ENCODE measurements around the gene RBM39. TPM values are rescaled to one million over a fixed set of nuclear protein-coding genes. Genes with fewer than 3 reads are reported as not detected.
A peak's percentile ranks its signal among the peaks of the same experiment; 100 is the strongest.

Gene RBM39
- total and polyA plus RNA-seq, 2 of the 13 experiments (the other 11 are each of a cell fraction or from before 2014, with no cell fraction given), result 788 to 920 TPM

DNA sequence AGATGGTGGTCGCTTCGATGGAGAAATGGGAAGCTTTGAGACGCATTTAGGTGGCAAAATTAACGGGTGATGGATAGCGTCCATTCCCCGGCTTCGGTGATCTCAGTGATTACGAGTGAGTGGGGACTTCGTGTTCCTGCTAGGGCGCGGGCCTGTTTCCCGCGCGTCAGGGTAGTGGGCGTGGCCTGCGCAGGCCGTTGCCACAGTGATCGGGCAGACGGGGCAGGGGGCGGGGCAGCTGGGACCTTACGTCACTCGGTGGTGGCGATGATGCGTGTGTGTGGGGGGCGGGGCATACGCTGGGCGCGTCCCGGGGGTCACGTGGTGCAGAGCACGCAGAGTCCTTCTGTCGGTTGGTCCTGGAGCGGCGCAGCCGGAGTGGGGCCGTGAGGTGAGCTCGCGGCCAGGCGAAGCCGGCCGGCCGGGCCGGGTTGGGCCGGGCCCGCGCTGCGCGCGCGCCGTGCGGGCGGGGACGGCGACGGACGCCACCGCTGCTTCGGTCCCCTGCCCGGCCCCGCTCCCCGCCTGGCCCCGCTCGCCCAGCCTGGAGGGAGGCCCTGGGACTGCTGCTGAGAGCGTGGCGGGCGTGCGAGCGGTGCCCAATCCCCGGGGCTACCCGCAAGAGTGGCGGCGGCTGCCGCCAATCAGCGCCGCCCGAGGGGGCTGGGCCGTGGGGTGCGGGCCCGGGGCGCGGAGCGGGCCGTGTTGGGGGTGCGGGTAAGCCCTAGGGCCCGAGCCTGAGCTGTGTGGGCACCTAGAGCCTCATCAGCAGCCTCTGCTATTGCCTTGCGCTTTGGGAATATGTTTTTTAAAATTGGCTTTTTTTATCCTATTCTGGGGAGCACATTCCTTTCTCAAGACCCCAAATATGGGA is 29.9 kb upstream of the RBM39 start, which contains the start of gene PHF20 (continued):
- TF ChIP-seq KDM2A (CRISPR knock-in tag; IDR thresholded peaks at IDR 0.05; ENCODE audit: borderline replicate concordance, low read depth) (peak; percentile 78; the same call in 1 of the 2 replicates), RFX3 (CRISPR knock-in tag; IDR thresholded peaks at IDR 0.05) (peak; percentile 77), ZNF572 (CRISPR knock-in tag; IDR thresholded peaks at IDR 0.05) (peak; percentile 90), ZSCAN21 (CRISPR knock-in tag; IDR thresholded peaks at IDR 0.05; ENCODE audit: borderline replicate concordance) (peak; percentile 29; the same call in 1 of the 2 replicates), JUNB (CRISPR knock-in tag; IDR thresholded peaks at IDR 0.05; ENCODE audit: borderline replicate concordance) (peak; percentile 39; the same call in 1 of the 2 replicates), ZNF101 (CRISPR knock-in tag; IDR thresholded peaks at IDR 0.05; ENCODE audit: borderline replicate concordance, low read depth) (0 out of 2 replicates have a peak, but pooled peaks have one; percentile 34), HOXA5 (CRISPR knock-in tag; IDR thresholded peaks at IDR 0.05) (peak; percentile 74), NCOA2 (CRISPR knock-in tag; IDR thresholded peaks at IDR 0.05) (peak; percentile 59), NBN (conservative IDR thresholded peaks at IDR 0.05) (no peak), MLLT10 (CRISPR knock-in tag; IDR thresholded peaks at IDR 0.05) (no peak), ZBTB7A (CRISPR knock-in tag; IDR thresholded peaks at IDR 0.05) (peak; percentile 94)
- TF ChIP-seq, protein P1, sequence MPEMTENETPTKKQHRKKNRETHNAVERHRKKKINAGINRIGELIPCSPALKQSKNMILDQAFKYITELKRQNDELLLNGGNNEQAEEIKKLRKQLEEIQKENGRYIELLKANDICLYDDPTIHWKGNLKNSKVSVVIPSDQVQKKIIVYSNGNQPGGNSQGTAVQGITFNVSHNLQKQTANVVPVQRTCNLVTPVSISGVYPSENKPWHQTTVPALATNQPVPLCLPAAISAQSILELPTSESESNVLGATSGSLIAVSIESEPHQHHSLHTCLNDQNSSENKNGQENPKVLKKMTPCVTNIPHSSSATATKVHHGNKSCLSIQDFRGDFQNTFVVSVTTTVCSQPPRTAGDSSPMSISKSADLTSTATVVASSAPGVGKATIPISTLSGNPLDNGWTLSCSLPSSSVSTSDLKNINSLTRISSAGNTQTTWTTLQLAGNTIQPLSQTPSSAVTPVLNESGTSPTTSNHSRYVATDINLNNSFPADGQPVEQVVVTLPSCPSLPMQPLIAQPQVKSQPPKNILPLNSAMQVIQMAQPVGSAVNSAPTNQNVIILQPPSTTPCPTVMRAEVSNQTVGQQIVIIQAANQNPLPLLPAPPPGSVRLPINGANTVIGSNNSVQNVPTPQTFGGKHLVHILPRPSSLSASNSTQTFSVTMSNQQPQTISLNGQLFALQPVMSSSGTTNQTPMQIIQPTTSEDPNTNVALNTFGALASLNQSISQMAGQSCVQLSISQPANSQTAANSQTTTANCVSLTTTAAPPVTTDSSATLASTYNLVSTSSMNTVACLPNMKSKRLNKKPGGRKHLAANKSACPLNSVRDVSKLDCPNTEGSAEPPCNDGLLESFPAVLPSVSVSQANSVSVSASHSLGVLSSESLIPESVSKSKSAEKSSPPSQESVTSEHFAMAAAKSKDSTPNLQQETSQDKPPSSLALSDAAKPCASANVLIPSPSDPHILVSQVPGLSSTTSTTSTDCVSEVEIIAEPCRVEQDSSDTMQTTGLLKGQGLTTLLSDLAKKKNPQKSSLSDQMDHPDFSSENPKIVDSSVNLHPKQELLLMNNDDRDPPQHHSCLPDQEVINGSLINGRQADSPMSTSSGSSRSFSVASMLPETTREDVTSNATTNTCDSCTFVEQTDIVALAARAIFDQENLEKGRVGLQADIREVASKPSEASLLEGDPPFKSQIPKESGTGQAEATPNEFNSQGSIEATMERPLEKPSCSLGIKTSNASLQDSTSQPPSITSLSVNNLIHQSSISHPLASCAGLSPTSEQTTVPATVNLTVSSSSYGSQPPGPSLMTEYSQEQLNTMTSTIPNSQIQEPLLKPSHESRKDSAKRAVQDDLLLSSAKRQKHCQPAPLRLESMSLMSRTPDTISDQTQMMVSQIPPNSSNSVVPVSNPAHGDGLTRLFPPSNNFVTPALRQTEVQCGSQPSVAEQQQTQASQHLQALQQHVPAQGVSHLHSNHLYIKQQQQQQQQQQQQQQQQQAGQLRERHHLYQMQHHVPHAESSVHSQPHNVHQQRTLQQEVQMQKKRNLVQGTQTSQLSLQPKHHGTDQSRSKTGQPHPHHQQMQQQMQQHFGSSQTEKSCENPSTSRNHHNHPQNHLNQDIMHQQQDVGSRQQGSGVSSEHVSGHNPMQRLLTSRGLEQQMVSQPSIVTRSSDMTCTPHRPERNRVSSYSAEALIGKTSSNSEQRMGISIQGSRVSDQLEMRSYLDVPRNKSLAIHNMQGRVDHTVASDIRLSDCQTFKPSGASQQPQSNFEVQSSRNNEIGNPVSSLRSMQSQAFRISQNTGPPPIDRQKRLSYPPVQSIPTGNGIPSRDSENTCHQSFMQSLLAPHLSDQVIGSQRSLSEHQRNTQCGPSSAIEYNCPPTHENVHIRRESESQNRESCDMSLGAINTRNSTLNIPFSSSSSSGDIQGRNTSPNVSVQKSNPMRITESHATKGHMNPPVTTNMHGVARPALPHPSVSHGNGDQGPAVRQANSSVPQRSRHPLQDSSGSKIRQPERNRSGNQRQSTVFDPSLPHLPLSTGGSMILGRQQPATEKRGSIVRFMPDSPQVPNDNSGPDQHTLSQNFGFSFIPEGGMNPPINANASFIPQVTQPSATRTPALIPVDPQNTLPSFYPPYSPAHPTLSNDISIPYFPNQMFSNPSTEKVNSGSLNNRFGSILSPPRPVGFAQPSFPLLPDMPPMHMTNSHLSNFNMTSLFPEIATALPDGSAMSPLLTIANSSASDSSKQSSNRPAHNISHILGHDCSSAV (CRISPR knock-in tag; IDR thresholded peaks at IDR 0.05; ENCODE audit: borderline replicate concordance), result no peak; the same call in 1 of the 2 replicates
- TF ChIP-seq, protein P2, sequence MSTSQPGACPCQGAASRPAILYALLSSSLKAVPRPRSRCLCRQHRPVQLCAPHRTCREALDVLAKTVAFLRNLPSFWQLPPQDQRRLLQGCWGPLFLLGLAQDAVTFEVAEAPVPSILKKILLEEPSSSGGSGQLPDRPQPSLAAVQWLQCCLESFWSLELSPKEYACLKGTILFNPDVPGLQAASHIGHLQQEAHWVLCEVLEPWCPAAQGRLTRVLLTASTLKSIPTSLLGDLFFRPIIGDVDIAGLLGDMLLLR (CRISPR knock-in tag; IDR thresholded peaks at IDR 0.05), result peak; percentile 95
- TF ChIP-seq, protein P3, sequence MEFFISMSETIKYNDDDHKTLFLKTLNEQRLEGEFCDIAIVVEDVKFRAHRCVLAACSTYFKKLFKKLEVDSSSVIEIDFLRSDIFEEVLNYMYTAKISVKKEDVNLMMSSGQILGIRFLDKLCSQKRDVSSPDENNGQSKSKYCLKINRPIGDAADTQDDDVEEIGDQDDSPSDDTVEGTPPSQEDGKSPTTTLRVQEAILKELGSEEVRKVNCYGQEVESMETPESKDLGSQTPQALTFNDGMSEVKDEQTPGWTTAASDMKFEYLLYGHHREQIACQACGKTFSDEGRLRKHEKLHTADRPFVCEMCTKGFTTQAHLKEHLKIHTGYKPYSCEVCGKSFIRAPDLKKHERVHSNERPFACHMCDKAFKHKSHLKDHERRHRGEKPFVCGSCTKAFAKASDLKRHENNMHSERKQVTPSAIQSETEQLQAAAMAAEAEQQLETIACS (CRISPR knock-in tag; IDR thresholded peaks at IDR 0.05), result peak; percentile 15
- TF ChIP-seq, protein P4, sequence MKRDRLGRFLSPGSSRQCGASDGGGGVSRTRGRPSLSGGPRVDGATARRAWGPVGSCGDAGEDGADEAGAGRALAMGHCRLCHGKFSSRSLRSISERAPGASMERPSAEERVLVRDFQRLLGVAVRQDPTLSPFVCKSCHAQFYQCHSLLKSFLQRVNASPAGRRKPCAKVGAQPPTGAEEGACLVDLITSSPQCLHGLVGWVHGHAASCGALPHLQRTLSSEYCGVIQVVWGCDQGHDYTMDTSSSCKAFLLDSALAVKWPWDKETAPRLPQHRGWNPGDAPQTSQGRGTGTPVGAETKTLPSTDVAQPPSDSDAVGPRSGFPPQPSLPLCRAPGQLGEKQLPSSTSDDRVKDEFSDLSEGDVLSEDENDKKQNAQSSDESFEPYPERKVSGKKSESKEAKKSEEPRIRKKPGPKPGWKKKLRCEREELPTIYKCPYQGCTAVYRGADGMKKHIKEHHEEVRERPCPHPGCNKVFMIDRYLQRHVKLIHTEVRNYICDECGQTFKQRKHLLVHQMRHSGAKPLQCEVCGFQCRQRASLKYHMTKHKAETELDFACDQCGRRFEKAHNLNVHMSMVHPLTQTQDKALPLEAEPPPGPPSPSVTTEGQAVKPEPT (CRISPR knock-in tag; IDR thresholded peaks at IDR 0.05; ENCODE audit: low read depth), result peak; percentile 92; the same call in 1 of the 2 replicates
